ENCODE results near the gene TMPRSS12. TPM values are rescaled to one million over a fixed set of nuclear protein-coding genes. Genes with fewer than 3 reads are reported as not detected.
A peak's percentile ranks its signal among the peaks of the same experiment; 100 is the strongest.
"Not testable (repeated sequence)": the region's sequence is repeated elsewhere in the genome, so short reads cannot be mapped to it uniquely, and the experiment has no call there.

The TMPRSS12 gene
- total RNA-seq (2014; rRNA removed; shearing (Covaris generic)): not detected in 2 replicates
- not detected in 2 replicates for polyA plus RNA-seq (2015; cell fraction: cytosol; rRNA removed)
- polyA plus RNA-seq (2015; cell fraction: nucleus; rRNA removed): not detected in 2 replicates

- no peak for DNase-seq (ENCODE audit: low read depth, low spot score)
- in situ Hi-C loops (cut with HindIII; ENCODE audit: low pct_unique_long_range_greater_than_20kb, low sequenced_read_pairs): no loop called here
Observed at GRCh38 chr12:50842637-50843493, at the start of gene TMPRSS12. Gene TMPRSS12 (plus strand): TSS chr12:50842926. CDS start chr12:50842965, 39 bp downstream.

GRCh38 chr12:50799908-50800307 lies 42.8 kb upstream of the TMPRSS12 start:
- in situ Hi-C loops (cut with HindIII; ENCODE audit: low pct_unique_long_range_greater_than_20kb, low sequenced_read_pairs): no loop called here
- DNase-seq (ENCODE audit: low read depth, low spot score): no peak

DNA sequence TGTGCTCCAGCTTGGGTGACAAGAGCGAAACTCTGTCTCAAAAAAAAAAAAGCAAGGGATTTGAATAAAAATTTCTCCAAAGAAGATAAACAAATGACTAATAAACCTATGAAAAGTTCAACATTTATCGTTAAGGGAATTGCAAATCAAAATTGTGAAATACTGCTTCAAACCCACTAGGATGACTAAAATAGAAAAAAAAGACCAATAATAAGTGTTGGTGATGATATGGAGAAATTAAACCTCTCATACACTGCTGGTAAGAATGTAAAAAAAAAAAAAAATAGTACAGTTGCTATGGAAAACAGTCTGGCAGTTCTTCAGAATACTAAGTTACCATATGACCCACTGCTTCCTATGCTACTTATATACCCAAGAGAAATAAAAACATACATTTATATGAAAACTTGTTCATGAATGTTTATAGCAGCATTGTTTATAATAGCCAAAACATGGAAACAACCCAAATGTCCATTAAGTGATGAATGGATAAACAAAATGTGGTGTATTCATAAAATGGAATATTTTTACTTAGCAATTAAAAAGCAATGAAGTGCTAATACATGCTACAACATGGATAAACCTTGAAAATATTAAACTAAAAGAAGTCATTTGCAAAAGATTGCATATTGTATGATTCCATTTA lies 39.4 kb upstream of the TMPRSS12 start:
- in situ Hi-C loops (cut with HindIII; ENCODE audit: low pct_unique_long_range_greater_than_20kb, low sequenced_read_pairs): no loop called here
- DNase-seq (ENCODE audit: low read depth, low spot score): no peak

- in situ Hi-C loops (cut with HindIII; ENCODE audit: low pct_unique_long_range_greater_than_20kb, low sequenced_read_pairs): no loop called here
- no peak for DNase-seq (ENCODE audit: low read depth, low spot score)
Observed at GRCh38 chr12:50806176-50806575, 36.5 kb upstream of the TMPRSS12 start.

DNA sequence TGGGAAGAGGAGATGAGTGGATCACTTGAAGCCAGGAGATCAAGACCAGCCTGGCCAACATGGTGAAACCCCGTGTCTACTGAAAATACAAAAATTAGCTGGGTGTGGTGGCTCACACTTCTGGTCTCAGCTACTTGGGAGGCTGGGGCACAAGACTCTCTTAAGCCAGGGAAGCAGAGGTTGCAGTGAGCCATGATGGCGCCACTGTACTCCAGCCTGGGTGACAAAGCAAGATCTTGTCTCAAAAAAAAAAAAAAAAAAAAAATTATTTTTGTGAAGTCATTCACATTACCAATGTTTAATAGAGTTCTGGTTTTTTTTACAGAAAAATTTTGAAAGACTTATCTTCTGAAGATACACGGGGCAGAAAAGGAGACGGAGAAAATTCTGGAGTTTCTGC lies 33.6 kb upstream of the TMPRSS12 start:
- DNase-seq (ENCODE audit: low read depth, low spot score); in situ Hi-C loops (cut with HindIII; ENCODE audit: low pct_unique_long_range_greater_than_20kb, low sequenced_read_pairs): not testable (repeated sequence)

- in situ Hi-C loops (cut with HindIII; ENCODE audit: low pct_unique_long_range_greater_than_20kb, low sequenced_read_pairs); DNase-seq (ENCODE audit: low read depth, low spot score): not testable (repeated sequence)
Observed at GRCh38 chr12:50814921-50815320, 27.8 kb upstream of the TMPRSS12 start.

DNA sequence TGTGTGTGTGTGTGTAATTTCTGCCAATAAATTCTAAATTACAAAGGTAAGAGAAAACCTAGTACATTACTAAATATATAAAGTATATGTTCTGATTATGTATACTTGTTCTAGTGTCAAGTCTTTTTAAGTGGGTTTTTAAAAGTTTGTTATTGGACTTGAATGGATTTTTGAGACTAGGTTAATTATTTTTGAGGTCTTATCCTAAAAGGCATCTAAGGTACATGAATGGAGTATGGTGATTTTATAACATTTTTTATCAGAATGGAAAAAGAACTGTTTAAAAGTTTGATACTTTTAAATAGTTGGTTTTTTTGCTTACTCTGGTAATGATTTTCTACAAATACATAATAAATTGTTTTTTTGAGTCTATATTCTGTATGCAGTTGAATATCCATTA lies 22.5 kb upstream of the TMPRSS12 start:
- in situ Hi-C loops (cut with HindIII; ENCODE audit: low pct_unique_long_range_greater_than_20kb, low sequenced_read_pairs): no loop called here
- no peak for DNase-seq (ENCODE audit: low read depth, low spot score)

- DNase-seq (ENCODE audit: low read depth, low spot score): no peak
- in situ Hi-C loops (cut with HindIII; ENCODE audit: low pct_unique_long_range_greater_than_20kb, low sequenced_read_pairs): no loop called here
Observed at GRCh38 chr12:50822082-50822481, 20.6 kb upstream of the TMPRSS12 start.

DNA sequence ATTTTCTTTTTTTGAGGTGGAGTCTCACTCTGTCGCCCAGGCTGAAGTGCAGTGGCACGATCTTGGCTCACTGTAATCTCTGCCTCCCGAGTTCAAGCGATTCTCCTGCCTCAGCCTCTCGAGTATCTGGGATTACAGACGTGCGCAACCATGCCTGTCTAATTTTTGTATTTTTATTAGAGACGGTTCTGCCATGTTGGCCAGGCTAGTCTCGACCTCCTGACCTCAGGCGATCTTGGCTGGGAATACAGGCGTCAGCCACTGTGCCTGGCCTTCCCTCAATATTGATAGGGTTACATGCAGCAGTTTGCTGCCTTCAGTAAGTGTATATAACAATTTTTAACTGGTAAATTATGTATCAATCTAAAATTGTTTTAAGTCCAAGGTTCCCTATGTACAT lies 19.0 kb upstream of the TMPRSS12 start:
- in situ Hi-C loops (cut with HindIII; ENCODE audit: low pct_unique_long_range_greater_than_20kb, low sequenced_read_pairs); DNase-seq (ENCODE audit: low read depth, low spot score): not testable (repeated sequence)

DNA sequence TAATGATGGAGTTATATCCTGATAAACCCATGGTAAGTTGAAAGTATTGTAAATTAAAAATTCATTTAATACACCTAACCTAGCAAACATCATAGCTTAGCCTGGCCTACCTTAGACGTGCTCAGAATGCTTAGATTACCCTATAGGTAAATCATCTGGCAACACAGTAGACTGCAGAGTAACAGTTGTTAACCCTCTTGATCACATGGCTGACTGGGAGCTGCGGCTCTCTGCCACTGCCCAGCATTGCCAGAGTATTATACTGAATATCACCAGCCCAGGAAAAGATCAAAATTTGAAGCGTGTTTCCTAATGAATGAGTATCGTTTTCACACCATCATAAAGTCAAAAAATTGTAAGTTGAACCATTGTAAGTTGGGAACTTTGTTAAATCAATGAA lies 17.8 kb upstream of the TMPRSS12 start:
- in situ Hi-C loops (cut with HindIII; ENCODE audit: low pct_unique_long_range_greater_than_20kb, low sequenced_read_pairs): no loop called here
- no peak for DNase-seq (ENCODE audit: low read depth, low spot score)

DNA sequence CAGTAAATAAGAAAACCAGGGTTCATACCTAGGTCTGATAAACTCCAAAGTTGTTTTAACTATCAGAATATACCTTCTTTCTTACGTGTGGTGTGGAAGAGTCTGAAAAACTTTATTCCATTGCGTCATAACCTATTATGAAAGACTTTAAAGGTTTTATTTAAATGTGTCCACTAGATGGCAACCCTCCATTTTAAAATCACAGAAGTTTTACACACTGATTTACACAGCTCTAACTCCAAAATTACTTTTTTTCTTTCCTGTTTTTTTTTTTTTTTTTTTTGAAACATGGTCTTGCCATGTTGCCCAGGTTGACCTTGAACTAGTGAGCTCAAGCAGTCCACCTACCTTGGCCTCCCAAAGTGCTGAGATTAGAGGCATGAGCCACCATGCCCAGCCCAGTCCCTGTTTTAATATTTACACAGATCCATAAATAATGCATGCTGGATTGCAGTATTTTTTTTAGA lies 17.3 kb upstream of the TMPRSS12 start:
- in situ Hi-C loops (cut with HindIII; ENCODE audit: low pct_unique_long_range_greater_than_20kb, low sequenced_read_pairs): no loop called here
- peak; percentile 75 for DNase-seq (ENCODE audit: low read depth, low spot score)

GRCh38 chr12:50828121-50828520 lies 14.6 kb upstream of the TMPRSS12 start:
- in situ Hi-C loops (cut with HindIII; ENCODE audit: low pct_unique_long_range_greater_than_20kb, low sequenced_read_pairs): no loop called here

DNA sequence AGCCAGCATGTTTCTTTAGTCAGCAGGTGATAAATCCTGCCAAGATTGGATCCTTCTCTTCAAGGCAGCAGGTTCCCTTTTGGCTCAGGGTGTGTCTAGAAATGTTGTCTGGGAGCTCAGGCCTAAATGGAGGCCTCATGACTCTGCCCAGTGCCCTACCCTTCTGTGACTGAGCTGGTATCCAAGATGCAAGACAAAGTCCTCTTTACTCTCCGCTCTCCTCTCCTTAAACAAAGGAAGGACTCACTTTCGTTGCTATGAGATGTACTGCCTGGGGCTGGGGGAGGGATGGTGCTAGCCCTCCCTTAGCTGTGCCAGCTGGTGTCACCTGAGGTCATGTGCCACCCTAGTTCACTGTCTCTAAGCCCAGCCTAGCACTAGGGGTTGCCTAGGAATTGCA lies 13.8 kb upstream of the TMPRSS12 start:
- DNase-seq (ENCODE audit: low read depth, low spot score): peak; percentile 43
- in situ Hi-C loops (cut with HindIII; ENCODE audit: low pct_unique_long_range_greater_than_20kb, low sequenced_read_pairs): no loop called here

More at GRCh38 chr12:50828121-50828520, 14.6 kb upstream of the TMPRSS12 start:
- DNase-seq (ENCODE audit: low read depth, low spot score): no peak

DNA sequence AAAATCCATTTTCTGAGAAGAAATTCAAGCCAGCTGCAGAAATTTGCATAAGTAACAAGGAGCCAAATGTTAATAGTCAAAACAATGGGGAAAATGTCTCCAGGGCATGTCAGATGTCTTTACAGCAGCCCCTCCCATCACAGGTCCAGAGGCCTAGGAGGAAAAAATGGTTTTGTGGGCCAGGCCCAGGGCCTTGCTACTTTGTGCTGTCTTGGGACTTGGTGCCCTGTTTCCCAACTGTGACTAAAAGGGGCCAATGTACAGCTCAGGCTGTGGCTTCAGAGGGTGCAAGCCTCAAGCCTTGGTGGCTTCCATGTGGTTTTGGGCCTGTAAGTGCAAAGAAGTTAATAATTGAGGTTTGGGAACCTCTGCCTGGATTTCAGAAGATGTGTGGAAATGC lies 8.9 kb upstream of the TMPRSS12 start:
- DNase-seq (ENCODE audit: low read depth, low spot score); in situ Hi-C loops (cut with HindIII; ENCODE audit: low pct_unique_long_range_greater_than_20kb, low sequenced_read_pairs): not testable (repeated sequence)

DNA sequence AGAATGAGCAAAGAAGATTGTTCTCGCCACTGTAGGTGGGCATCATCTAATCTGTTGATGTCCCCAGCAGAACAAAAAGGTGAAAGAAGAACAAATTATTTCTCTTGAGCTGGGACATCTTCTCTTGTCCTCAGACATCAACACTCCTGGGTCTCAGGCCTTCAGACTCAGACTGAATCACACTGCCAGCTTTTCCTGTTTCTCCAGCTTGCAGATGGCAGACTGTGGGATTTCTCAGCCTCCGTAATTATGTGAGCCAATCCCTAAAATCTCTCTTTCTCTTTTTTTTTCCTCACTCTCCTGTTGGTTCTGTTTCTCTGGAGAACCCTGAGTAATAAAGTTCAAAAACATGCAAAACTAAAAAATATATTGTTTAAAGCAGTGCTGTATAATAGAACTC lies 3.7 kb upstream of the TMPRSS12 start:
- in situ Hi-C loops (cut with HindIII; ENCODE audit: low pct_unique_long_range_greater_than_20kb, low sequenced_read_pairs): no loop called here
- no peak for DNase-seq (ENCODE audit: low read depth, low spot score)

DNA sequence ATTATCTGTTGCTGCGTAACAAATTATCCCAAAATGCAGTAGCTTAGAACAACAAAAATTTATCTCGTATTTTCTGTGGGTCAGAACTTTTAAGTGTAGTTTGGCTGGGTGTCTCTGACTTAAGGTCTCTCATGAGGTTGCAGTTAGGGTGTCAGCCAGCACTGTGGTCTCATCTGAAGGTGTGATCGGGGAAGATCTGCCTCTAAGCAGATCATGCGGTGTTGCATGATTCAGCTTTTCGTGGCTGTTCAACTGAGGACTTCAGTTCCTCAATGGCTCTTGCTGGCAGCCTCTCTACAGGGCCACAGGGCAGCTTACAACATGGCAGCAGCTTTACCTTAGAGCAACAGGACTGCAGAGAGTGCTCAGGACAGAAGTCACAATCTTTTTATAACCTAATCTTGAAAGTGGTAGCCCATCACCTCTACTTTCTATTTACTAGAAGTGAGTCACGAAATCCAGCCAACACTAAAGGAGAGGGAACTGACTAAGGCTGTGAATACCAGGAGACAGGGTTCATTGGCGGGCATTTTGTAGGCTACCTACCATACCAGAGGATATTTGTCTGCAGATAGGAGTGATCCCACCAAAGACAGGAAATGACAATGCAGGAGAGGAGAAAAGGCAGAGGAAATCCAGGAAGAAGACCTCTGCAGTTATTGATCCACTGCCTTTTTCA lies 1.8 kb upstream of the TMPRSS12 start:
- in situ Hi-C loops (cut with HindIII; ENCODE audit: low pct_unique_long_range_greater_than_20kb, low sequenced_read_pairs): no loop called here
- DNase-seq (ENCODE audit: low read depth, low spot score): no peak

GRCh38 chr12:50841716-50842531 lies 802 bp upstream of the TMPRSS12 start:
- in situ Hi-C loops (cut with HindIII; ENCODE audit: low pct_unique_long_range_greater_than_20kb, low sequenced_read_pairs): no loop called here
- DNase-seq (ENCODE audit: low read depth, low spot score): no peak

Data from SK-MEL-5 (cell line).